Psoas muscle (tissue), 8 donors: ENCODE measurements around the gene FUT6. TPM values are rescaled to one million over a fixed set of nuclear protein-coding genes. Genes with fewer than 3 reads are reported as not detected.
"Not testable (repeated sequence)": the region's sequence is repeated elsewhere in the genome, so short reads cannot be mapped to it uniquely, and the experiment has no call there.

ENCODE experiments used
- ATAC-seq, 4 donors: fragments of 200-7000 bp; cut with Tn5 transposase; one replicate each; pipeline ENCODE4 v1.9.1; 2020; ENCODE audit warnings: moderate library complexity in 3 of 4, mild to moderate bottlenecking in 2 of 4
- DNase-seq, 2 donors: peaks; one replicate each; pipeline ENCODE4 v3.0.0-alpha.2; 2020
- H3K27ac ChIP-seq: fragments of 200-600 bp; one replicate; pipeline ENCODE4 v1.8.0; 2022
- H3K27me3 ChIP-seq, 3 donors: fragments of 200-600 bp in 1 of 3; one replicate each; pipeline versions ENCODE4 v1.6.1 to v1.8.0; 2013 to 2022; ENCODE audit warnings: low read length in 2 of 3, mild to moderate bottlenecking in 2 of 3, moderate library complexity in 1 of 3; ENCODE audit not compliant: insufficient read depth in 3 of 3
- H3K36me3 ChIP-seq, 2 donors: fragments of 200-600 bp in 1 of 2; one replicate each; pipeline versions ENCODE4 v1.6.1 to v1.8.0; 2013 to 2022; ENCODE audit warnings: low read depth in 1 of 2, mild to moderate bottlenecking in 1 of 2, moderate library complexity in 1 of 2; ENCODE audit not compliant: insufficient read depth in 1 of 2
- H3K4me1 ChIP-seq: fragments of 200-600 bp; one replicate; pipeline ENCODE4 v1.8.0; 2022
- H3K4me3 ChIP-seq: fragments of 200-600 bp; one replicate; pipeline ENCODE4 v1.8.0; 2022; ENCODE audit warnings: mild to moderate bottlenecking
- H3K9me3 ChIP-seq: fragments of 200-600 bp; one replicate; pipeline ENCODE4 v1.8.0; 2022
- CTCF ChIP-seq: fragments of 200-600 bp; IDR thresholded peaks from one replicate; pipeline ENCODE4 v1.8.0; 2022; ENCODE audit warnings: antibody characterized with exemption
- whole genome bisulfite sequencing, 3 donors: extraction: QIAGEN DNeasy Blood & Tissue Kit; methylation state at CpG; one replicate each; pipeline versions ENCODE4 v1.1.6 to v1.1.7; 2013; 5-methylcytosine and 5-hydroxymethylcytosine counted together
- intact Hi-C, 2 donors: fragments of 100-400 bp; cut with DNase I; formaldehyde crosslinking; loops; one replicate each; pipeline versions ENCODE4 v1.11.0 to v1.14.2; 2022
- polyA plus RNA-seq, 3 donors: library from polyadenylated mRNA; stranded (reverse); fragments of 200-250 nt; gene quantifications; one replicate each; pipeline ENCODE4 v1.2.3, GENCODE V29; 2013
- total RNA-seq, 4 donors: library from RNA; stranded (reverse); fragmentation: NEBNext Ultra II Directional in 2 of 4; extraction: Animal tissue kit (Norgen Biotek cat#: 25700) in 2 of 4; gene quantifications; one replicate each; pipeline versions ENCODE4 v1.2.1 to v1.2.4, GENCODE V29; 2021 to 2023
- donor health status: healthy with polysubstance abuse.
- donor health status: DM: no; HTN: no; CAD: no; lungs with moderate emphysema.
- donor health status: Bipolar disorder and iron deficiency.
- donor health status: healthy.
- donor health status: DM: yes; HTN: yes; CAD: no.
- donor health status: DM: no; HTN: no; CAD: no.
- donor health status: DM: no; HTN: no; CAD: no.
- donor health status: DM: yes; HTN: yes; CAD: no.

Gene FUT6
- total and polyA plus RNA-seq, 7 donors: 0.03 TPM; not detected in 5

DNA sequence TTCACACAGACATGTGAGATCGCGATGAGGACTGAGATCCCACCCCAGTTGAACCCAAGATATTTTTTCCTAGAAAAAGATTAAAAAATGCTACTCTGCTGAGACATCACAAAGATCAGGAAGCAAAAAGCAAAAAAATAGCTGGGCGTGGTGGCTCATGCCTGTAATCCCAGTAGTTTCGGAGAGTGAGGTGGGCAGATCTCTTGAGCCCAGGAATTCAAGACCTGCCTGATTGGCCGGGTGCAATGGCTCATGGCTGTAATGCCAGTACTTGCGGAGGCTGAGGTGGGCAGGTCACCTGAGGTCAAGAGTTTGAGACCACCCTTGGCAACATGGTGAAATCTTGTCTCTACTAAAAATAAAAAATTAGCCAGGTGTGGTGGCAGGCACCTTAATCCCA is 10.7 kb upstream of the FUT6 start:
- 87 to 90% (median 88%) methylated on average over 6 of the region's 6 CpGs for WGBS, 3 donors
- ATAC-seq: no peak

DNA sequence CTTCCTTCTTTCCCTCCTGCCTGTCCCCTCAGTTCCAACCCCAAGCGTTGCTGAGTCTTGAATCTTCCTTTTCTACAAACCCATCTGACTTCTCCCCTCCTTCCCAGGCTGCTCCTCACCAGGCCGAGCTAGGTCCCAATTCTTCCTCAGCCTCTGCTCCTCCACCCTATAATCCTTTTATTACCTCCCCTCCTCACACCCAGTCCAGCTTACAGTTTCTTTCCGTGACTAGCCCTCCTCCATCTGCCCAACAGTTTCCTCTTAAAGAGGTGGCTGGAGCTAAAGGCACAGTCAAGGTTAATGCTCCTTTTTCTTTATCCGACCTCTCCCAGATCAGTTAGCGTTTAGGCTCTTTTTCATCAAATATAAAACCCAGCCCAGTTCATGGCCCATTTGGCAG is 9.1 kb upstream of the FUT6 start:
- 45 to 57% (median 53%) methylated on average over 5 of the region's 5 CpGs for WGBS, 3 donors
- H3K4me3 ChIP-seq: not testable (repeated sequence)

More for the DNA sequence above, 10.7 kb upstream of the FUT6 start:
- H3K27me3 ChIP-seq: peaks cover 0 to 8% (median 4%) of the 10 kb centered on the region in 3 donors
- intact Hi-C loops: no loop called here
- no peak for TF ChIP-seq CTCF
- no peak overlapping the region for H3K4me3 ChIP-seq
- H3K36me3 ChIP-seq: no peaks in the 10 kb centered on the region
- no peak overlapping the region for H3K27ac ChIP-seq
- H3K4me1 ChIP-seq: no peaks in the 10 kb centered on the region
- DNase-seq: no peak
- H3K9me3 ChIP-seq: no peaks in the 10 kb centered on the region

DNA sequence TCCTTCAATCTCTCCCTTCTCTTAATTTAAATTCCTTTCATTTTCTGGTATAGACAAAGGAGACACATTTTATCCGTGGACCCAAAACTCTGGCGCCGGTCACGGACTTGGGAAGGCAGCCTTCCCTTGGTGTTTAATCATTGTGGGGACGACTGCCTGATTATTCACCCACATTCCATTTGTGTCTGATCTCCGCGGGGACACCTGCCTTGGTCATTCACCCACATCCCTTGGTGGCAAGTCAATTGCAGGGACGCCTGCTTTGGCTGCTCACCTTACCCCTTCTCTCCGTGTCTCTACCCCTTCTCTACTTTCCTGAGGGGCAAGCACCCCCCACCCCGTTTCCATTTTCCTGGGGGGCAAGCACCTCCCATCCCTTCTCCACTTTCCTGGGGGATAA is 8.3 kb upstream of the FUT6 start:
- 40 to 44% (median 42%) methylated on average over 10 of the region's 10 CpGs for WGBS, 3 donors
- H3K27me3 ChIP-seq, intact Hi-C loops: not testable (repeated sequence)

More for the DNA sequence above, 9.1 kb upstream of the FUT6 start:
- H3K27ac ChIP-seq, H3K27me3 ChIP-seq, ATAC-seq, intact Hi-C loops, H3K4me1 ChIP-seq, H3K36me3 ChIP-seq, H3K9me3 ChIP-seq, DNase-seq: not testable (repeated sequence)

GRCh38 chr19:5844456-5845433 is 5.2 kb upstream of the FUT6 start:
- no peak overlapping the region for H3K27ac ChIP-seq
- H3K27me3 ChIP-seq: peaks cover 0 to 8% (median 0%) of the 10 kb centered on the region in 3 donors
- ATAC-seq (no peak), DNase-seq (no peak)
- no peaks in the 10 kb centered on the region for H3K36me3 ChIP-seq
- WGBS, 3 donors: 82 to 84% (median 84%) methylated on average over 23 to 24 of the region's 24 CpGs
- no peak overlapping the region for H3K4me3 ChIP-seq
- no peaks in the 10 kb centered on the region for H3K4me1 ChIP-seq
- no peaks in the 10 kb centered on the region for H3K9me3 ChIP-seq
- intact Hi-C loops: no loop called here
- TF ChIP-seq CTCF: no peak

More for the DNA sequence above, 8.3 kb upstream of the FUT6 start:
- not testable (repeated sequence) for H3K36me3 ChIP-seq, H3K4me1 ChIP-seq, DNase-seq, ATAC-seq, H3K27ac ChIP-seq, H3K4me3 ChIP-seq, H3K9me3 ChIP-seq

DNA sequence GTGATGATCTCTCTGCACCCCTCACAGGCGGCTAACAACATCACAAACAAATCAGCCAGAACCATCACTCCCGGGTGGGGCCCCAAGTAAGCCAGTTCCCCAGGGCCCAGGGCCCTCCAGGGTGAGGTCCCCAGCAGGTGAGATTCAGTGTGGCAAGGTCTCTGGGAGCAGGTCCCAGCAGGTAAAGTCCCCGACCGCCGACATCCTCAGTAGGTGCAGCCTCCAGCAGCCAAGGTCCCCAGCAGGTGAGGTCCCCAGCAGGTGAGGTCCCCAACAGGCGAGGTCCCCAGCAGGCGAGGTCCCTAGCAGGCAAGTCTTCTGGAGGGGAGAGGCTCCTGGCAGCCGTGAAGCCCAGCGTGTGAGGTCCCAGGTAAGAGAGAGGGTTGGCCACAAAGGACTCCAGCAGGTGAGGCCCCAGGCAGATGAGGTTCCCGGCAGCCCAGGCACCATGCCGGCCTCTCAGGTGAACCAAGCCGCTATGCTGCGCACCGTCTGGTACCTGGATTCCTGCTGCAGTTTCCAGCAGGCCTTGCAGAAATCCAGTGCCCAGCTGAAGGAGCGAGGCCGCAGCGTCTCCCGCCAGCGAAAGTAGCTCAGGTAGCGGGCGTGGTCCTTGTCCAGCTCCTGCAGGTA is 3.9 kb upstream of the FUT6 start:
- Histone ChIP-seq H3K4me1 (no peaks in the 10 kb centered on the region), H3K9me3 (no peaks in the 10 kb centered on the region), H3K27me3 (peaks cover 0 to 8% (median 0%) of the 10 kb centered on the region in 3 donors), H3K36me3 (no peaks in the 10 kb centered on the region), H3K4me3 (no peak overlapping the region), H3K27ac (no peak overlapping the region)
- no peak for DNase-seq
- 91 to 93% (median 91%) methylated on average over 19 to 21 of the region's 21 CpGs for WGBS, 3 donors
- no peak for ATAC-seq
- no peak for TF ChIP-seq CTCF
- intact Hi-C loops: no loop called here

DNA sequence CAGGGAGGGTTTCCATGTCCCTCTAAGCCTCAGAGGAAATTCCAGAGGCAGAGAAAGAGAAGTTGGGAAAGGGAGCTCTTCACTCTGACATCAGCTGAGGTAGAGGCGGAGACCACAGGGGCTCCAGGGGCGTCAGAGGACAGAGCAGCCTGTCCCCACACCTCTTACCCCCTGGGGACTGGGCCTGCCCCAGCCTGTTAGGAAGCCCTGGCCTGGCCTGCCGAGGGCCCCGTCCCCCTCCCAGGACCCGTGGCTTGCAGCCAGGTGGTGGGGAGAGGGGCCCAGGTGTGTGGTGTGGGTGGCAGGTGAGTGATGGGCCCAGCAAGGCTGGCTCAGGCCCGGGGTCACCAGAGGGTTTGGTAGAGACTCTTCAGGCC is 2.2 kb upstream of the FUT6 start:
- not testable (repeated sequence) for H3K27ac ChIP-seq, ATAC-seq

More for the DNA sequence above, 2.2 kb upstream of the FUT6 start:
- intact Hi-C loops, DNase-seq, H3K4me3 ChIP-seq, H3K4me1 ChIP-seq, H3K9me3 ChIP-seq, H3K36me3 ChIP-seq: not testable (repeated sequence)
- WGBS, 3 donors: 56 to 74% (median 59%) methylated on average over 3 to 6 of the region's 6 CpGs
- H3K27me3 ChIP-seq: peaks cover 0 to 11% (median 0%) of the 10 kb centered on the region in 3 donors
